ENCODE data around the gene RASAL2.
A peak's percentile ranks its signal among the peaks of the same experiment; 100 is the strongest.
"Not testable (repeated sequence)": the region's sequence is repeated elsewhere in the genome, so short reads cannot be mapped to it uniquely, and the experiment has no call there.

RASAL2 gene

GRCh38 chr1:178282949-178283367 is 189.1 kb downstream of the RASAL2 start:
- peak; percentile 57 for DNase-seq (ENCODE audit: low spot score)

GRCh38 chr1:178283409-178283808 is 189.5 kb downstream of the RASAL2 start:
- no peak for DNase-seq (ENCODE audit: low spot score)

GRCh38 chr1:178284058-178284457 is 190.2 kb downstream of the RASAL2 start:
- DNase-seq (ENCODE audit: low spot score), result no peak

- DNase-seq (ENCODE audit: low spot score), result no peak
These were observed 197.3 kb downstream of the RASAL2 start for GRCh38 chr1:178291166-178291565.

- no peak for DNase-seq (ENCODE audit: low spot score)
These were observed 200.8 kb downstream of the RASAL2 start for GRCh38 chr1:178294654-178295053.

GRCh38 chr1:178300352-178300699 is 206.4 kb downstream of the RASAL2 start:
- DNase-seq (ENCODE audit: low spot score), result no peak

- DNase-seq (ENCODE audit: low spot score), result no peak
These were observed 207.2 kb downstream of the RASAL2 start for GRCh38 chr1:178301141-178301540.

- DNase-seq (ENCODE audit: low spot score), result no peak
These were observed 213.4 kb downstream of the RASAL2 start for GRCh38 chr1:178307264-178307663.

- no peak for DNase-seq (ENCODE audit: low spot score)
These were observed 214.5 kb downstream of the RASAL2 start for GRCh38 chr1:178308438-178308837.

- peak; percentile 64 for DNase-seq (ENCODE audit: low spot score)
These were observed 216.8 kb downstream of the RASAL2 start for GRCh38 chr1:178310685-178311105.

- DNase-seq (ENCODE audit: low spot score), result peak; percentile 14
These were observed 217.3 kb downstream of the RASAL2 start for GRCh38 chr1:178311164-178311563.

GRCh38 chr1:178320280-178320982 is 226.5 kb downstream of the RASAL2 start:
- DNase-seq (ENCODE audit: low spot score), result not testable (repeated sequence)

- DNase-seq (ENCODE audit: low spot score), result no peak
These were observed 229.2 kb downstream of the RASAL2 start for GRCh38 chr1:178323067-178323466.

GRCh38 chr1:178324003-178324402 is 230.1 kb downstream of the RASAL2 start:
- no peak for DNase-seq (ENCODE audit: low spot score)

GRCh38 chr1:178328728-178329127 is 234.8 kb downstream of the RASAL2 start:
- no peak for DNase-seq (ENCODE audit: low spot score)

GRCh38 chr1:178330153-178330552 is 236.2 kb downstream of the RASAL2 start:
- DNase-seq (ENCODE audit: low spot score), result no peak

- no peak for DNase-seq (ENCODE audit: low spot score)
These were observed 237.1 kb downstream of the RASAL2 start for GRCh38 chr1:178330848-178331497.

- no peak for DNase-seq (ENCODE audit: low spot score)
These were observed 241.5 kb downstream of the RASAL2 start for GRCh38 chr1:178335426-178335825.

GRCh38 chr1:178337091-178337706 is 243.3 kb downstream of the RASAL2 start:
- no peak for DNase-seq (ENCODE audit: low spot score)

GRCh38 chr1:178339834-178340233 is 245.9 kb downstream of the RASAL2 start:
- no peak for DNase-seq (ENCODE audit: low spot score)

GRCh38 chr1:178341261-178341956 is 247.5 kb downstream of the RASAL2 start:
- DNase-seq (ENCODE audit: low spot score), result peak; percentile 85

- DNase-seq (ENCODE audit: low spot score), result no peak
These were observed 248.8 kb downstream of the RASAL2 start for GRCh38 chr1:178342745-178343144.

Measured in GM03348 (cell line).